HEK293 (cell line): ENCODE measurements around the gene HGS.

Experiments used
- CTCF ChIA-PET: fragments of 350-600 bp; formaldehyde crosslinking; extraction: SDS; loops from one replicate; lab custom pipeline; 2021; ENCODE audit warnings: antibody characterized with exemption; lab: Yijun Ruan, JAX
- POLR2A ChIA-PET: fragments of 300-600 bp; formaldehyde crosslinking; extraction: SDS; loops from one replicate; lab custom pipeline; 2020; ENCODE audit warnings: antibody characterized with exemption, inconsistent platforms; lab: Yijun Ruan, JAX
- H3K27ac ChIP-seq: fragments of 200-500 bp; sonication (Bioruptor generic); 2 replicates; pipeline ENCODE4 v1.5.1; 2014; ENCODE audit warnings: low read depth, low read length, control low read depth, inconsistent platforms; ENCODE audit errors: extremely low read depth
- H3K36me3 ChIP-seq, 2 experiments: fragments of 200-500 bp in 1 of 2; sonication (Bioruptor generic) in 1 of 2; 1 replicate in 1 of 2; 2 replicates in 1 of 2; pipeline ENCODE4 v1.5.1; 2014 to 2017; ENCODE audit warnings: inconsistent platforms in 2 of 2, low read length in 2 of 2; ENCODE audit not compliant: control insufficient read depth in 2 of 2, insufficient read depth in 1 of 2
- H3K4me1 ChIP-seq: fragments of 200-500 bp; sonication (Bioruptor generic); 2 replicates; pipeline ENCODE4 v1.5.1; 2014; ENCODE audit warnings: mild to moderate bottlenecking, low read length, inconsistent platforms; ENCODE audit not compliant: control insufficient read depth, insufficient read depth
- H3K4me3 ChIP-seq: 2 replicates; pipeline ENCODE4 v1.5.1; 2011; ENCODE audit warnings: low read depth, mild to moderate bottlenecking, control low read depth, low read length, moderate library complexity
- H3K9me3 ChIP-seq: fragments of 200-500 bp; sonication (Bioruptor generic); 2 replicates; pipeline ENCODE4 v1.5.1; 2014; ENCODE audit warnings: low read depth, low read length, inconsistent platforms; ENCODE audit not compliant: control insufficient read depth, insufficient read depth
- ATF2 ChIP-seq: fragments of 450-650 bp; formaldehyde crosslinking; IDR thresholded peaks from 2 replicates; pipeline ENCODE4 v1.5.1; 2016; ENCODE audit warnings: missing biosample characterization, missing genetic modification characterization, low read depth
- GLIS2 ChIP-seq: fragments of 450-650 bp; formaldehyde crosslinking; IDR thresholded peaks from 2 replicates; pipeline ENCODE4 v1.5.1; 2016; ENCODE audit warnings: missing biosample characterization, missing genetic modification characterization
- HIC1 ChIP-seq: fragments of 450-650 bp; formaldehyde crosslinking; IDR thresholded peaks from 2 replicates; pipeline ENCODE4 v1.5.1; 2016; ENCODE audit warnings: missing biosample characterization, missing genetic modification characterization
- KLF7 ChIP-seq: fragments of 450-650 bp; formaldehyde crosslinking; IDR thresholded peaks from 2 replicates; pipeline ENCODE4 v1.5.1; 2016; ENCODE audit warnings: missing biosample characterization, missing genetic modification characterization, borderline replicate concordance
- KLF9 ChIP-seq: fragments of 450-650 bp; formaldehyde crosslinking; IDR thresholded peaks from 2 replicates; pipeline ENCODE4 v1.5.1; 2016; ENCODE audit warnings: missing biosample characterization, missing genetic modification characterization, low read depth
- MZF1 ChIP-seq: fragments of 450-650 bp; formaldehyde crosslinking; IDR thresholded peaks from 2 replicates; pipeline ENCODE4 v1.5.1; 2017; ENCODE audit warnings: missing biosample characterization, missing genetic modification characterization, borderline replicate concordance
- OVOL3 ChIP-seq: fragments of 450-650 bp; formaldehyde crosslinking; IDR thresholded peaks from 2 replicates; pipeline ENCODE4 v1.5.1; 2016; ENCODE audit warnings: missing biosample characterization, missing genetic modification characterization
- SETDB1 ChIP-seq: IDR thresholded peaks from one replicate; pipeline ENCODE4 v1.6.1; 2017; ENCODE audit warnings: mild to moderate bottlenecking, low read length, moderate library complexity, mixed read lengths; ENCODE audit not compliant: insufficient read length
- ZFP41 ChIP-seq: fragments of 450-650 bp; formaldehyde crosslinking; IDR thresholded peaks from 2 replicates; pipeline ENCODE4 v1.5.1; 2016; ENCODE audit warnings: missing biosample characterization, missing genetic modification characterization, borderline replicate concordance
- ZNF239 ChIP-seq: fragments of 450-650 bp; formaldehyde crosslinking; IDR thresholded peaks from 2 replicates; pipeline ENCODE4 v1.5.1; 2016; ENCODE audit warnings: missing biosample characterization, missing genetic modification characterization
- ZNF362 ChIP-seq: fragments of 450-650 bp; formaldehyde crosslinking; IDR thresholded peaks from 2 replicates; pipeline ENCODE4 v1.5.1; 2016; ENCODE audit warnings: missing biosample characterization, missing genetic modification characterization
- ZNF398 ChIP-seq: fragments of 450-650 bp; formaldehyde crosslinking; IDR thresholded peaks from 2 replicates; pipeline ENCODE4 v1.5.1; 2017; ENCODE audit warnings: missing biosample characterization, missing genetic modification characterization
- ZNF518A ChIP-seq: fragments of 450-650 bp; formaldehyde crosslinking; conservative IDR thresholded peaks from 2 replicates; pipeline ENCODE4 v1.5.1; 2016; ENCODE audit warnings: low read depth, missing biosample characterization, missing genetic modification characterization
- ZNF624 ChIP-seq: fragments of 450-650 bp; formaldehyde crosslinking; IDR thresholded peaks from 2 replicates; pipeline ENCODE4 v1.5.1; 2017; ENCODE audit warnings: missing biosample characterization, missing genetic modification characterization
- ZNF626 ChIP-seq: fragments of 450-650 bp; sonication (Bioruptor Pico); formaldehyde crosslinking; IDR thresholded peaks from 2 replicates; pipeline ENCODE4 v1.5.1; 2018; ENCODE audit warnings: missing biosample characterization, missing genetic modification characterization, inconsistent platforms
- ZNF677 ChIP-seq: fragments of 450-650 bp; IDR thresholded peaks from 2 replicates; pipeline ENCODE4 v1.5.0; 2018; ENCODE audit warnings: missing biosample characterization, mild to moderate bottlenecking, missing genetic modification characterization, moderate library complexity
- TF ChIP-seq, protein P1 (sequence below): fragments of 450-650 bp; formaldehyde crosslinking; IDR thresholded peaks from 2 replicates; pipeline ENCODE4 v1.5.1; 2016; ENCODE audit warnings: missing biosample characterization, missing genetic modification characterization
- TF ChIP-seq, protein P2 (sequence below): fragments of 450-650 bp; formaldehyde crosslinking; IDR thresholded peaks from 2 replicates; pipeline ENCODE4 v1.5.1; 2016; ENCODE audit warnings: missing biosample characterization, missing genetic modification characterization, low read depth

The HGS gene

DNA sequence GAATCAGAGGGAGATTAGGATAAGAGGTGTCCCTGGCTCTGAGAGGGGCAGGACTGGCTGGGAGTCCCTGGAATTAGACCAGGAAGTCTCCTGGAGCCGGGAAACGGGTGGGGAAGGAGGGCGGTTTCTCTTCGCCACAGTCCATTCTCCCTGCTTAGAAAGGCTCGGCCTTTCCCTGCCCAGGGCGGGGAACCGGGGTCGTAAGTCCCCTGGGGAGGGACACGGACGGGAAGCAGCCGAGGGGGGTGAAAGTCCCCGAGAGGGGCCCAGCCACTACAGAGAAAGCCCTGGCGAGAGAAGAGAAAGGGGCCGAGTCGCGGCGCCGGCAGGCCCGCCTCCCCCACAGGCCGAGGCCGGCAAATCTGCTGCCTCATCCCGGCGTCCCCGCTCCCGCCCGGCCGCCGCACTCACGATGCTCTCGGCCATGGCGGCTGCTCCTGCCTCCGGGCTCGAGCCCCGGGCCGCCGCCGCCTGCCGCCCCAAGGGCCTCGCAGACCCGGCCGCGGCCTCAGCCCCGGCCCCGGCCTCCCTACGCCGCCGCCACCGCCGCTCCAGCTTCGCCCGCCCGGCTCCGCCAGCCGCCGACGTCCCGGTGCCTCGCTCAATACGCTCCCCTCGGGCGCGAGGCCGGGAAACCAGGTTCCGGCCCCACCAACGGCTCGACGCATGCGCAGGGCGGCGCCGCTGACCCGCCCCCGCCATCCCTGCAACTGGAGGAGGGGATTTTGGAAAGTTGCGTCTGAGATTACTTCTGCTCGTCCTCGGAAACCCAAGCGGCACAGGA is 47.1 kb upstream of the HGS start, which contains the start of the genes NPLOC4 and TSPAN10:
TSS of gene NPLOC4 (minus strand) at position 608 of the 784 bp plus-strand sequence. CDS start at position 426, 182 bp downstream.
TSS of gene TSPAN10 (plus strand) at position 692 of the 784 bp plus-strand sequence. CDS start 5,217 bp downstream, outside the sequence.
- Histone ChIP-seq H3K4me1 (peaks cover 9% of the 10 kb centered on the region; the same call in 1 of the 2 replicates), H3K4me3 (peak within 1 kb of the TSS; percentile 83), H3K36me3 (peaks cover 6 to 9% of the 10 kb centered on the region in 2 experiments), H3K27ac (peak within 1 kb of the TSS; percentile 98), H3K9me3 (no peaks in the 10 kb centered on the region)
- ChIA-PET POLR2A (interaction anchor here (0.6 to 2.0 kb wide), 10 partner anchors 19 to 414 kb away, joined by 3 to 6 read pairs (median 4); partner anchors contain the start of genes ARL16, CCDC137, CEP131 and HGS), CTCF (no interaction called here)
- TF ChIP-seq SETDB1 (no peak), ZNF398 (tag by site-specific recombination) (no peak), MZF1 (peak; percentile 80), GLIS2 (peak; percentile 52; the same call in 1 of the 2 replicates), ZFP41 (tag by site-specific recombination) (no peak), ZNF677 (tag by site-specific recombination) (no peak), KLF9 (tag by site-specific recombination) (peak; percentile 58; the same call in 1 of the 2 replicates), ZNF518A (tag by site-specific recombination) (0 out of 2 replicates have a peak, but pooled peaks have one; percentile 12), ZNF624 (no peak), HIC1 (no peak), ZNF239 (tag by site-specific recombination) (no peak), ZNF362 (tag by site-specific recombination) (no peak), ATF2 (tag by site-specific recombination) (no peak), ZNF626 (tag by site-specific recombination) (no peak), KLF7 (tag by site-specific recombination) (no peak), OVOL3 (tag by site-specific recombination) (no peak)
- TF ChIP-seq, protein P1, sequence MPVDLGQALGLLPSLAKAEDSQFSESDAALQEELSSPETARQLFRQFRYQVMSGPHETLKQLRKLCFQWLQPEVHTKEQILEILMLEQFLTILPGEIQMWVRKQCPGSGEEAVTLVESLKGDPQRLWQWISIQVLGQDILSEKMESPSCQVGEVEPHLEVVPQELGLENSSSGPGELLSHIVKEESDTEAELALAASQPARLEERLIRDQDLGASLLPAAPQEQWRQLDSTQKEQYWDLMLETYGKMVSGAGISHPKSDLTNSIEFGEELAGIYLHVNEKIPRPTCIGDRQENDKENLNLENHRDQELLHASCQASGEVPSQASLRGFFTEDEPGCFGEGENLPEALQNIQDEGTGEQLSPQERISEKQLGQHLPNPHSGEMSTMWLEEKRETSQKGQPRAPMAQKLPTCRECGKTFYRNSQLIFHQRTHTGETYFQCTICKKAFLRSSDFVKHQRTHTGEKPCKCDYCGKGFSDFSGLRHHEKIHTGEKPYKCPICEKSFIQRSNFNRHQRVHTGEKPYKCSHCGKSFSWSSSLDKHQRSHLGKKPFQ (tag by site-specific recombination): no peak
- TF ChIP-seq, protein P2, sequence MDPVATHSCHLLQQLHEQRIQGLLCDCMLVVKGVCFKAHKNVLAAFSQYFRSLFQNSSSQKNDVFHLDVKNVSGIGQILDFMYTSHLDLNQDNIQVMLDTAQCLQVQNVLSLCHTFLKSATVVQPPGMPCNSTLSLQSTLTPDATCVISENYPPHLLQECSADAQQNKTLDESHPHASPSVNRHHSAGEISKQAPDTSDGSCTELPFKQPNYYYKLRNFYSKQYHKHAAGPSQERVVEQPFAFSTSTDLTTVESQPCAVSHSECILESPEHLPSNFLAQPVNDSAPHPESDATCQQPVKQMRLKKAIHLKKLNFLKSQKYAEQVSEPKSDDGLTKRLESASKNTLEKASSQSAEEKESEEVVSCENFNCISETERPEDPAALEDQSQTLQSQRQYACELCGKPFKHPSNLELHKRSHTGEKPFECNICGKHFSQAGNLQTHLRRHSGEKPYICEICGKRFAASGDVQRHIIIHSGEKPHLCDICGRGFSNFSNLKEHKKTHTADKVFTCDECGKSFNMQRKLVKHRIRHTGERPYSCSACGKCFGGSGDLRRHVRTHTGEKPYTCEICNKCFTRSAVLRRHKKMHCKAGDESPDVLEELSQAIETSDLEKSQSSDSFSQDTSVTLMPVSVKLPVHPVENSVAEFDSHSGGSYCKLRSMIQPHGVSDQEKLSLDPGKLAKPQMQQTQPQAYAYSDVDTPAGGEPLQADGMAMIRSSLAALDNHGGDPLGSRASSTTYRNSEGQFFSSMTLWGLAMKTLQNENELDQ (tag by site-specific recombination): no peak
